SK-N-SH (cell line): Measurements from ENCODE around the gene BSPRY.

Experiments
- CTCF ChIP-seq: fragments of 200-600 bp; sonication (generic); IDR thresholded peaks from 2 replicates; pipeline ENCODE4 v1.6.1; 2017; ENCODE audit warnings: antibody characterized with exemption, mild to moderate bottlenecking, moderate library complexity
- EP300 ChIP-seq, 2 experiments: IDR thresholded peaks; 2 replicates each; pipeline versions ENCODE4 v1.4.0 to v1.6.1; 2012; ENCODE audit warnings: borderline replicate concordance in 1 of 2, low read depth in 1 of 2, low read length in 1 of 2

GRCh38 chr9:113395000-113395861 lies 45.9 kb downstream of the BSPRY start:
- TF ChIP-seq EP300 (IDR thresholded peaks at IDR 0.05; ENCODE audit: borderline replicate concordance in 1 of 2, low read depth in 1 of 2, low read length in 1 of 2) (no peak), CTCF (no peak)
